ENCODE data around the gene STIM2.

GRCh38 chr4:26867914-26868684, 7.5 kb downstream of the STIM2 start:
- no peak for TF ChIP-seq CTCF (IDR thresholded peaks at IDR 0.05; ENCODE audit: extremely low read depth in 1 of 2, insufficient read depth in 1 of 2, low read depth in 1 of 2, low read length in 2 of 2)
- no peak for TF ChIP-seq POLR2A (IDR thresholded peaks at IDR 0.05; ENCODE audit: low read depth, low read length)
- no peak for TF ChIP-seq MAX (IDR thresholded peaks at IDR 0.05; ENCODE audit: insufficient read depth, insufficient read length)

Measured in endothelial cell of umbilical vein (primary cell).